CD14-positive monocyte (primary cell): ENCODE results near the gene TMOD1. TPM values are rescaled to one million over a fixed set of nuclear protein-coding genes. Genes with fewer than 3 reads are reported as not detected.

Experiments
- DNase-seq, 3 donors: peaks; one replicate each; pipeline ENCODE4 v3.0.0-alpha.2; 2011 to 2022
- H2AFZ ChIP-seq: 2 replicates; pipeline ENCODE4 v1.6.0; 2012; ENCODE audit warnings: mild to moderate bottlenecking, low read depth, low read length, inconsistent platforms; ENCODE audit not compliant: insufficient read depth, poor library complexity, severe bottlenecking
- H3K27ac ChIP-seq, 2 donors: 1 replicate in 1 of 2; 2 replicates in 1 of 2; pipeline ENCODE4 v1.5.1; 2012 to 2013; ENCODE audit warnings: low read length in 2 of 2, control low read depth in 1 of 2, inconsistent platforms in 1 of 2, low read depth in 1 of 2, mild to moderate bottlenecking in 1 of 2
- H3K27me3 ChIP-seq, 2 donors: one replicate each; pipeline versions ENCODE4 v1.6.0 to v1.6.1; 2011 to 2013; ENCODE audit warnings: low read length in 2 of 2; ENCODE audit not compliant: control insufficient read depth in 2 of 2, insufficient read depth in 2 of 2
- H3K36me3 ChIP-seq, 2 donors: replicated peaks in 1 of 2; 1 replicate in 1 of 2; 2 replicates in 1 of 2; pipeline versions ENCODE4 v1.5.1 to v1.6.1; 2012 to 2013; ENCODE audit warnings: low read length in 2 of 2, control low read depth in 1 of 2, inconsistent platforms in 1 of 2, mild to moderate bottlenecking in 1 of 2; ENCODE audit not compliant: insufficient read depth in 2 of 2, control insufficient read depth in 1 of 2
- H3K4me1 ChIP-seq, 2 donors: 1 replicate in 1 of 2; 2 replicates in 1 of 2; pipeline versions ENCODE4 v1.5.1 to v1.6.1; 2012 to 2013; ENCODE audit warnings: low read length in 2 of 2, control low read depth in 1 of 2, inconsistent platforms in 1 of 2, mild to moderate bottlenecking in 1 of 2, moderate library complexity in 1 of 2; ENCODE audit not compliant: insufficient read depth in 2 of 2, control insufficient read depth in 1 of 2
- H3K4me2 ChIP-seq: replicated peaks from 2 replicates; pipeline ENCODE3; 2012; ENCODE audit warnings: low read length, moderate library complexity, mild to moderate bottlenecking; ENCODE audit not compliant: poor library complexity, severe bottlenecking; ENCODE audit errors: extremely low read depth
- H3K4me3 ChIP-seq, 3 experiments: fragments of 200-600 bp in 1 of 3; sonication (generic) in 1 of 3; replicated peaks in 1 of 3; 1 replicate in 2 of 3; 2 replicates in 1 of 3; pipeline ENCODE4 v1.5.1; 2011 to 2013; ENCODE audit warnings: low read length in 3 of 3, mild to moderate bottlenecking in 3 of 3, control low read depth in 2 of 3, low read depth in 2 of 3, inconsistent platforms in 1 of 3, moderate library complexity in 1 of 3
- H3K79me2 ChIP-seq: 2 replicates; pipeline ENCODE4 v1.6.0; 2012; ENCODE audit warnings: mild to moderate bottlenecking, control low read depth, inconsistent platforms, low read length, moderate library complexity; ENCODE audit not compliant: insufficient read depth
- H3K9ac ChIP-seq: 2 replicates; pipeline ENCODE4 v1.6.0; 2017; ENCODE audit warnings: low read length, mild to moderate bottlenecking; ENCODE audit not compliant: insufficient read depth, poor library complexity, severe bottlenecking
- H3K9me3 ChIP-seq, 2 donors: replicated peaks in 1 of 2; 1 replicate in 1 of 2; 2 replicates in 1 of 2; pipeline versions ENCODE4 v1.5.1 to v1.6.1; 2012 to 2013; ENCODE audit warnings: low read length in 2 of 2, control low read depth in 1 of 2; ENCODE audit not compliant: control insufficient read depth in 1 of 2, insufficient read depth in 1 of 2
- H4K20me1 ChIP-seq: 2 replicates; pipeline ENCODE4 v1.6.0; 2012; ENCODE audit warnings: mild to moderate bottlenecking, low read length, control low read depth, moderate library complexity; ENCODE audit not compliant: insufficient read depth
- H3K27ac Mint-ChIP-seq, 7 donors: one replicate each; pipeline ENCODE4 v1.8.0; 2020; ENCODE audit warnings: mild to moderate bottlenecking in 7 of 7, mixed read lengths in 7 of 7, moderate library complexity in 6 of 7, inconsistent platforms in 2 of 7
- H3K27me3 Mint-ChIP-seq, 3 donors: one replicate each; pipeline ENCODE4 v1.8.0; 2021 to 2022; ENCODE audit warnings: low read depth in 3 of 3, mild to moderate bottlenecking in 3 of 3, mixed read lengths in 3 of 3, moderate library complexity in 3 of 3, inconsistent platforms in 1 of 3
- H3K36me3 Mint-ChIP-seq, 2 donors: one replicate each; pipeline ENCODE4 v1.8.0; 2020; ENCODE audit warnings: mixed read lengths in 2 of 2, inconsistent platforms in 1 of 2, mild to moderate bottlenecking in 1 of 2
- H3K4me1 Mint-ChIP-seq: one replicate; pipeline ENCODE4 v1.8.0; 2020; ENCODE audit warnings: mild to moderate bottlenecking, mixed read lengths
- H3K4me3 Mint-ChIP-seq, 2 donors: one replicate each; pipeline ENCODE4 v1.8.0; 2020; ENCODE audit warnings: mild to moderate bottlenecking in 2 of 2, mixed read lengths in 2 of 2, moderate library complexity in 1 of 2
- H3K9me3 Mint-ChIP-seq, 7 donors: one replicate each; pipeline ENCODE4 v1.8.0; 2020 to 2022; ENCODE audit warnings: mixed read lengths in 7 of 7, mild to moderate bottlenecking in 6 of 7, moderate library complexity in 6 of 7, inconsistent platforms in 2 of 7
- CTCF ChIP-seq: fragments of 200-600 bp; IDR thresholded peaks from one replicate; pipeline ENCODE4 v1.8.0; 2022; ENCODE audit warnings: antibody characterized with exemption, mild to moderate bottlenecking
- WGBS: methylation state at CpG from one replicate; pipeline ENCODE4 v1.1.5; 2013; ENCODE audit warnings: missing lambda C conversion rate; ENCODE audit not compliant: insufficient coverage; 5-methylcytosine and 5-hydroxymethylcytosine counted together
- intact Hi-C, 2 donors: fragments of 100-400 bp; cut with micrococcal nuclease; formaldehyde crosslinking; loops; one replicate each; pipeline versions ENCODE4 v1.15.0 to v1.15.1; 2023
- polyA plus RNA-seq, 3 donors: library from polyadenylated mRNA; depleted of rRNA in 1 of 3; unstranded in 2 of 3; stranded (reverse) in 1 of 3; fragments of 300-500 nt in 2 of 3; fragments of >200 nt in 1 of 3; fragmentation: Illumina TruSeq in 2 of 3; gene quantifications; 1 replicate in 2 of 3; 2 replicates in 1 of 3; pipeline ENCODE4 v1.2.3, GENCODE V29; 2012 to 2021

Gene TMOD1
- polyA plus RNA-seq, 3 donors: 0.09 to 0.81 (median 0.59) TPM

- Mint-ChIP-seq H3K36me3 (peaks cover 76 to 88% of the 10 kb centered on the region in 2 donors), H3K9me3 (peaks cover 0 to 2% (median 0%) of the 10 kb centered on the region in 7 donors), H3K27me3 (no peaks in the 10 kb centered on the region), H3K4me3 (no peak overlapping the region), H3K27ac (peak overlapping the region in 1 of 7 donors; percentile 48), H3K4me1 (no peaks in the 10 kb centered on the region)
- Histone ChIP-seq H3K79me2 (peaks cover 3% of the 10 kb centered on the region), H3K4me2 (no peak overlapping the region), H4K20me1 (no peaks in the 10 kb centered on the region), H3K9me3 (no peaks in the 10 kb centered on the region), H3K9ac (no peak overlapping the region), H3K4me3 (no peak overlapping the region), H3K36me3 (peaks cover 76 to 97% of the 10 kb centered on the region in 2 donors), H2AFZ (no peak overlapping the region), H3K27me3 (no peaks in the 10 kb centered on the region), H3K27ac (no peak overlapping the region), H3K4me1 (no peaks in the 10 kb centered on the region)
- DNase-seq: no peak
- TF ChIP-seq CTCF: no peak
- WGBS: 89% methylated on average over 2 of the region's 2 CpGs
- intact Hi-C loops: no loop called here
Measured at GRCh38 chr9:97470076-97470475, 31.4 kb upstream of the TMOD1 start.

GRCh38 chr9:97473717-97474116, 27.7 kb upstream of the TMOD1 start:
- TF ChIP-seq CTCF: no peak
- peaks cover under 1% of the 10 kb centered on the region for H3K79me2 ChIP-seq
- H3K36me3 ChIP-seq: peaks cover 69 to 89% of the 10 kb centered on the region in 2 donors
- H3K4me1 Mint-ChIP-seq: no peaks in the 10 kb centered on the region
- H3K36me3 Mint-ChIP-seq: peaks cover 68 to 71% of the 10 kb centered on the region in 2 donors
- 100% methylated on average over 1 of the region's 3 CpGs for WGBS
- DNase-seq: no peak
- no peak overlapping the region for H3K4me3 ChIP-seq
- intact Hi-C loops: no loop called here
- no peak overlapping the region for H3K27ac ChIP-seq
- H3K9me3 Mint-ChIP-seq: no peaks in the 10 kb centered on the region
- no peak overlapping the region for H3K4me2 ChIP-seq
- no peaks in the 10 kb centered on the region for H3K27me3 ChIP-seq
- no peaks in the 10 kb centered on the region for H3K4me1 ChIP-seq
- H3K27ac Mint-ChIP-seq: no peak overlapping the region
- H4K20me1 ChIP-seq: no peaks in the 10 kb centered on the region
- no peak overlapping the region for H2AFZ ChIP-seq
- H3K9me3 ChIP-seq: no peaks in the 10 kb centered on the region
- H3K27me3 Mint-ChIP-seq: no peaks in the 10 kb centered on the region
- H3K9ac ChIP-seq: no peak overlapping the region
- H3K4me3 Mint-ChIP-seq: no peak overlapping the region
